ENCODE measurements around the gene ABRACL. TPM values are rescaled to one million over a fixed set of nuclear protein-coding genes. Genes with fewer than 3 reads are reported as not detected.
A peak's percentile ranks its signal among the peaks of the same experiment; 100 is the strongest.

ABRACL gene
- total RNA-seq, 1 experiment from 2014 or later: 123 TPM

GRCh38 chr6:139051396-139052060 lies 23.0 kb downstream of the ABRACL start:
- DNase-seq: no peak
- Mint-ChIP-seq H3K9me3 (no peaks in the 10 kb centered on the region), H3K27ac (peak overlapping the region in 1 of 3 experiments; percentile 12; a peak in 1 of 7 replicates), H3K4me1 (0 out of 4 replicates have a peak, but pooled peaks cover 0 to 3% of the 10 kb centered on the region in 2 experiments), H3K27me3 (ENCODE audit: low read depth) (no peaks in the 10 kb centered on the region), H3K36me3 (ENCODE audit: insufficient read depth in 1 of 3, low read depth in 3 of 3) (no peaks in the 10 kb centered on the region; a peak in 1 of 7 replicates), H3K4me3 (no peak overlapping the region)
- Histone ChIP-seq H2BK15ac (ENCODE audit: low read depth, low read length) (no peak overlapping the region), H3K9me3 (ENCODE audit: control insufficient read depth, low read depth, low read length) (no peaks in the 10 kb centered on the region), H3K79me2 (ENCODE audit: insufficient read depth, low read length) (no peaks in the 10 kb centered on the region), H3K79me1 (ENCODE audit: insufficient read depth, low read depth, low read length, poor library complexity, severe bottlenecking) (no peaks in the 10 kb centered on the region), H4K91ac (ENCODE audit: insufficient read length, low read depth, low read length) (no peak overlapping the region), H4K20me1 (ENCODE audit: control insufficient read depth, insufficient read depth, insufficient read length) (no peaks in the 10 kb centered on the region), H3K4me1 (ENCODE audit: insufficient read depth, low read length) (no peaks in the 10 kb centered on the region), H3K14ac (ENCODE audit: insufficient read depth, low read length) (no peak overlapping the region), H3K4ac (ENCODE audit: low read depth, low read length) (no peak overlapping the region), H2AK5ac (ENCODE audit: insufficient read length, low read length) (no peak overlapping the region), H3T11ph (ENCODE audit: low read length) (no peak overlapping the region), H3K27ac (ENCODE audit: insufficient read length, low read depth, low read length) (no peak overlapping the region), H3K23ac (ENCODE audit: insufficient read length, low read depth, low read length) (no peak overlapping the region), H3K56ac (ENCODE audit: insufficient read length, low read depth, low read length) (no peak overlapping the region), H4K5ac (ENCODE audit: insufficient read length, low read depth, low read length) (no peak overlapping the region), H2BK12ac (ENCODE audit: insufficient read length, low read depth, low read length) (no peak overlapping the region), H2BK20ac (ENCODE audit: low read depth, low read length, poor library complexity, severe bottlenecking) (no peak overlapping the region), H2AFZ (ENCODE audit: low read length) (no peak overlapping the region), H3K27me3 (ENCODE audit: insufficient read depth, low read length) (no peaks in the 10 kb centered on the region), H3K18ac (ENCODE audit: insufficient read length, low read depth, low read length) (no peak overlapping the region), H3K9ac (ENCODE audit: extremely low read depth, insufficient read length, low read length) (no peak overlapping the region), H3K23me2 (ENCODE audit: insufficient read length, low read depth, low read length, poor library complexity, severe bottlenecking) (no peaks in the 10 kb centered on the region), H3K4me2 (ENCODE audit: insufficient read depth, insufficient read length, low read length) (no peak overlapping the region), H2BK5ac (ENCODE audit: insufficient read length, low read length) (no peak overlapping the region), H4K8ac (replicated peaks; ENCODE audit: insufficient read length, low read depth, low read length) (no peak overlapping the region), H2BK120ac (ENCODE audit: low read depth, low read length, poor library complexity, severe bottlenecking) (no peak overlapping the region)
- no CpG with 5 or more reads among the region's 5 CpGs for WGBS (ENCODE audit: extremely low coverage, insufficient read length, low lambda C conversion rate)
- no peak for TF ChIP-seq CTCF (conservative IDR thresholded peaks at IDR 0.05)
